ENCODE data around the gene CEP83.

The CEP83 gene

DNA sequence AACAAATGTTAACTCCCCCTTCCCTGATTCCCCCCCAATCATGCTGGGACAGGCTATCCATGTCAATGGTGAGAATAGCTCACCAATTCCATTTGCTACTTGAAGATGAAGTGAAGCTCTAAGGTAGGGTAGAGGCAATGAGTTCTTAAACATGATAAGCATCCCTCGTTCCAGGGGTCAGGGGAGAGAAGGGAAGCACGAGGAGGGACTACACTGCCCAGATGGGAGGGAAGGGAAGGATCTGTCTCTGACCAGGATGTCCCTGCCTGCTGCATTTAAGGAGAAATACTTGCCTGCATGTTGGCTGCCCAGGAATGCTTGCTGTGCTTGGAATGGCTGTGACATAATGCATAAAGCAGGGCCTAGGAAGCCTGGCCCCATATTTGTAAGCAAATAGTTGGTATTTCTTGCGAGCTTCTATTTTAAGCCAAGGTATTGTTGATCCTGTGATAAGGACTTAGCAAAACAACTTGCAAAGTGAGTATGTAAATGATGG is 155.1 kb downstream of the CEP83 start:
- DNase-seq, result no peak

- DNase-seq, result no peak
Observed at GRCh38 chr12:94304012-94304411, 155.7 kb downstream of the CEP83 start.

DNA sequence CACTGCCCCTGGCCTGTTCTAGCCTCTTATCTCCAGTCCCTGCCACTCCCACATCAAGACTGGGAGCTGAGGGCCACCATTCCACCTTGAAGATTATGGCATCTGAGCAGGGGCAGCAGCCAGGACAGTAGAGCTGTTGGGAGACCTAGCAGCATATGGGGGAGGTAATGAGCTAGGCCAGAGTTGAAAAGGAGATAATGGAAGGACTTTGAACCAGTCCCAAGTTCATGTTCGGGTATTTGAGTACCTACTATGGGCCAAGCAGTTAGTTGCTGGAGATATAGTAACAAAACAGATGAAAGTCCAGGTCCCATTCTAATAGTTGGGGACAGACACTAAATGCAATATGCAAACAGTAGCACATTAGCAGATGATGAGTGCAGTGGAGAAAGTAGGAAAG is 159.8 kb downstream of the CEP83 start:
- no peak for DNase-seq

GRCh38 chr12:94297876-94298505 is 161.7 kb downstream of the CEP83 start:
- DNase-seq, result no peak

GRCh38 chr12:94297096-94297699 is 162.5 kb downstream of the CEP83 start:
- no peak for DNase-seq

DNA sequence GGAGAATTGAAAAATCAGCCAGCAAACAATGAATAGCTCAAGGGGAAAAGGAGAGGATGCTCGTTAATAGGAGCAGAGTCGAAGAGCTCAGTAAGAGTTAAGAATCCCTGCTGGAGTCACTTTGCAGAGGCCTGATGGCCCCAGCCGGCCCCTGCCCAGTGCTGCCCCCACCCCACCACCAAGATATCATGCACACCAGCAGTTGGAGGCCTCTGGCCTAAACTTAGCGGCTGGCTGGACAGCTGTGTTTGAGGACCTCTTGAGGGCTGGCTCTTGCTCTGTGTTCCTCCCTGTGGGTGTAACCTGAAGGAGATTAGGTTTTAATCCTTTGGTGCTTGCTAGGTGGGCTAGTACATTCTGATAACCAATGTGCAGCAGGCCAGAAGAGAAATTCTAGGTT is 169.3 kb downstream of the CEP83 start:
- peak; percentile 45 for DNase-seq

DNA sequence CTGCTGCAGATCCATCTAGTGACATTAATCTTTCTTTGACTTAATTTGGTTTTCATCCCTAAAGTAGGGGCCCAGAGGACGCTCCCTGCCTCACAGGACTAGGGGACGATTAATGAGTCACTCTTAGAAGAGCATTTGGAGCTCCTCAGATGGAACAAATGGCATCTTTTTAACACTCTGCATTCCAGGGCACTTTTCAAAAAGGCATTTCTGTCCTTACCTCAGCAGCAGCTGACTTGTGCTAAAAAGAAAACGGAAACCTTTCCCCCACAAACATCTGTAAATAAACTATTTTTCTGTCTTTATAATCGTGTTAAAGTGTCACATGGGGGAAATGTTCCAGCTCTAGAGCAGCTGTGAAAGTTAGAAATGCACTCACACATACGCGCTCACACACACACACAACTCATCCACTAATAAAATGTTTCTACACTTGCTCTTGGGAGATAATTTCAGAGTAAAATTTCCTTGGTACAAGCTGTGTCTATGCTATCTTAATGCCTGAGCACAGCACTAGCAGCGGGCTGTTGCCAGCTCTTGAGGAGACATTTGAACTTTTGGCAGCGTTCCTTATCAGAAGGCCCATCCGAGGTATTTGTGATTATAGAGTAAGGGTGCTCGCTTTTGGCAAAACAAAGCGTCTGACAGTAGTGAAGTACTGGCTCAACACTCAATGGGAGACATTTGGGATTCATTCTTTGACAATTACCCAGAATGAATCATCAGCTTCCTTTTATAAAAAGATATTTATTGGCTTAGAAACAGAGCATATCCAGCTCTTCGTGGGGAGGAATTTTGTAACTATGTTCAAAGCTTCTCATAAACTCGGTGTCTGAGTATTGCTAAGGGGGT is 170.0 kb downstream of the CEP83 start:
- DNase-seq, result peak; percentile 37

GRCh38 chr12:94287245-94287628 is 172.4 kb downstream of the CEP83 start:
- no peak for DNase-seq

DNA sequence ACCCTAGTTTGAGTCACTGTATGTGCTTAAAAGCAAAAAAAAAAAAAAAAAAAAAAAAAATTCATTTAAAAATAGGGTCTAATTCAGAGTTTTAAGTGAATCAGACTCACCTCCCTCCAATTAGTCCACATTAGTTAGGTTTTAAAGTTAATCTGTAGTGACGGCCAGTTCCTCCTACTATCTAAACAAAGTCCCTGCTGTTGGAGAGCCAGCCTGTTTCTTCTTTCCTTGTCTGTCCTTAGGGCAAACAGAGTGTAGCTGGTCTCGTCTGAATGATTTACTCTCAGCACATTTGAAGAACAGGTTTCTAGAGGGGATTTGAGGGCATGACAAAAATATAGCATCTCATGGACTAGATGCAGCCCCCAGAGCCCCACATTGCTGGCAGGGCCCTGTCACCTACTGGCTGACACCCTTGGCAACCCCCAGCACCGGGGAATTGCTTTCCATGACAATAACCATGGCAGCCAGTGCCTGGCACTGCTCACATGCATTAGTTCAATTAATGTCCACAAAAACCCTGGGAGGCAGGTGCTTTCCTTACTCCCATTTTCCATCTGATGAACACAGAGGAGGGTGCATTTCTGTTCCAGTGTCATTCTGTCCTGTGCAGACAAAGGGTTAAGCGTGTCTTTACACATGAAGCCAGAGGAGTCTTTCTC is 173.0 kb downstream of the CEP83 start:
- DNase-seq, result no peak

DNA sequence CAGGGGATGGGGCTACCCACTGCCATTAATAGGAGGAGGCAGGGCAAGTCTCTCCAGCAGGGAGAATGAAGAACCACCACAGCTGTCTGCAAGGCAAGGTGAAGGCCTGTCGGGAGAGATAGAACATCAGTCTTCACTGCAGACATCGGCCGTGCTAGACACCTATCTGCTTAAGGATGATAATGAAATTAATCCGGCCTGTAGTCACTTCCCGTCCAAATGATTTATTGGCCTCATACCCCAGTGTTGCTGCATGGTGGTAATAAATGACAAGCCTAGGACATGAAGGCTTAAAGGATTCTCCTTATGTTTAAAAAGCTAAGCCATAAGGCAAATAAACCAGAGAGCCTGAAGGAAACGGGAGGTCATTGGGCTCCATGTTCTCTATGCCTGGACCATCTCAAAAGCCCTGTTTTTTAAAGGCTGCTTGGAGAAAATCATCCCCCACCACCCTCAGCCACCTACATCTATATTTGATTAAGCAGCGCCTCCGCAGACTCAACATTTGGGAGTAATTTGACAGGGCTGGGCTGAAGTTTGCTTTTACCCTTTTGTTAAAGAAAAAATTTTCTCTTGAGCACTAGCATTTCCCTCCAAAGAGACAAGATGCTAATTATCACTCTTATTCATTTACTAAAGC is 173.6 kb downstream of the CEP83 start:
- no peak for DNase-seq

- DNase-seq, result no peak
Observed at GRCh38 chr12:94284859-94285258, 174.8 kb downstream of the CEP83 start.

GRCh38 chr12:94284046-94284445 is 175.6 kb downstream of the CEP83 start:
- no peak for DNase-seq

DNA sequence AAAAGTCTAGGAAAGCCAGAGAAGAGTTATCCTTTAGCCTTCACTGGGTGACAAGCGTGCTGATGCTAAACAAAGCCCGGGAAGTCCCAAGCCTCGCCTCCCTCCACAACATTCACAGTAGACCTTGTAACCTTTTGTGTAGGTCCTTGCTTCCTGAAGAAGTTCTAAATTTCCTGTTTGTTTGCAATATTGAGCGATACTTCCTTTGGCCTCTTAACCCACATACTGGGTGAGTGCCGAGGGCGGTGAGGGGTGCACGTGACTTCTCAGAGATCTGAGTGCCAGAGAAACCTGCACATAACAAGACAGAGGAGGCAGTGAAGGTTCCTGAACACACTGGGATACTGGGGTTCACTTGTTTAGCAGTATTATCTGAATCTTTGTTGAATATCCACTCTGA is 177.0 kb downstream of the CEP83 start:
- DNase-seq, result no peak

DNA sequence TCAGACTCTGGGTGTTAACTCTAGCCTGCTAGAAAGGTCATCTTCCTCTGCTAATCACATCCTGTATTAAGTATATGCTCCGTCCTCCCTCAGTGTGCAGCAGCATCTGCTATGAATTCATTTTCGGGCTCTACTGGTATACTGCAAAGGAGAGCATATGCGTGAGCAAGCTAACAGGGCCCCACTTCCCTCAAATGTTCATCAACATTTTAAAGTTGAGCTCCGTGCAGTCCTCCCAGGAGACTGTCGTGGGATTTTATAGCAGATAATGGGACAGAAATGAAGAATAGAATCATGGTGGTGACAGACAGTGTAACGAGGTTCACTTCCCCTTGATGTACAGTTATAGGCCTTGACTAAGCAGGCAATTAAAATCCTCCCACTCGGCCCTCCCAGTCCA is 179.6 kb downstream of the CEP83 start:
- DNase-seq, result no peak

DNA sequence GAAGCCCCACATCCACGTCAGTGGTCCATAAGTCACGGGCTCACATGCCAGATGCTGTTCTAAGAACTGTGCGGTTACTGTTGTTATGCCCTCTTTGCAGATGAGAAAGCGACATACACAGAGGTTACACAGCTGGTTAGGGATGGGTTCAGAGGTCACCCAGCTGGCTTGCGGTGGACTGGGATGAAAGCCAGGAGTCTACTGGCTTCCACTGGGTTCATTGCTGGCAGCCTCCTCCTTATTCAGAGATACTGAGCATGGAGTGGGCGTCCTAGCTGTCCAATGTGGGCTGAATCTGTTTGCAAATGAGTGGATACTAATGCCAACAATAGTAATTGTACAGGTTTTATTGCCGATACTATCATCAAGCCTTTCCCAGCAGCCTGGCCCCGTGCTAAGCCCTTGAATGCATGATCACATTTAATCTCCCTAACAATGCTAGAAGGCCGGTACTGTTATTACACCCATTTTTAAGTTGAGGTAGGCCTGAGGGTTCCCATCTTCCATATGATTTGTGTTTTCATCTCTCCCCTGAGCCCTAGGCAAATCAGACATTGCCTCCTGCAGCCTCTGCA is 182.2 kb downstream of the CEP83 start:
- DNase-seq, result no peak

- DNase-seq, result no peak
Observed at GRCh38 chr12:94276725-94277124, 182.9 kb downstream of the CEP83 start.

GRCh38 chr12:94273272-94273671 is 186.4 kb downstream of the CEP83 start:
- no peak for DNase-seq

DNA sequence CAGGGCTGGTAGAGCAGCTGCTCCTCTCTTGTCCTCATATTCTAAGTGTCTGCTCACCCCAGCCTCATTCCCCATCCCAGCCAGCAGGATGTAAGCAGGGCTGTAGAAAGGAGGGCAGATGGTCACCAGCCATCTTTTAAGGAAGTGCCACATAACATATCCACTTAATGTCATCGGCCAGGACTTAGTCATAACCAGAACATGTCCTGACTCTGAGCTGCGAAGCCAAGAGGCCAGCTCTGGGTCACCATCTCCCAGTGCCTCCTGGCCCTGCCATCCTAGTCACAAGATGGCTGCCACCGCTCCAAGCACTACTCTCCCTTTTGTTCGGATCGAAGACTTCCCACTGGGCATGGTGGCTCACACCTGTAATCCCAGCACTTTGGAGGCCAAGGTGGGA is 187.4 kb downstream of the CEP83 start:
- DNase-seq, result no peak

DNA sequence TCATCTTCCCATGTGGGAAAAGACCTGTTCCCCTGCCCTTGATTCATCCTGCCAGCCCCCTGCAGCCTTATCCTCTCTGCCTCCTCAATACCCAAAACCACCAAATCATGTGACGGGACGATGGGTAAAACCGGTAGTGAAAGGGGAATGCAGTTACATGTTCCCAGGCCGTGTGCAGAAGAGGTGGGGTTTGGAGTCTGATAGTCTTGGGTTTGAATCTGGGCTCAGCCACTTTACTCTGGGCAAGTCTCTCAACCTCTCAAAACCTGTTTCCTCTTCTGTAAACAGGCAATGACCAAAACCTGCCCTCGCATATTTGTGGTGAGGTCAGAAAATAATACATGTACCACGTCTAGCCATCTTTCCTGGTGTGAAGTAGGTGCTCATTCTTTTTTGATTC is 188.3 kb downstream of the CEP83 start:
- no peak for DNase-seq

DNA sequence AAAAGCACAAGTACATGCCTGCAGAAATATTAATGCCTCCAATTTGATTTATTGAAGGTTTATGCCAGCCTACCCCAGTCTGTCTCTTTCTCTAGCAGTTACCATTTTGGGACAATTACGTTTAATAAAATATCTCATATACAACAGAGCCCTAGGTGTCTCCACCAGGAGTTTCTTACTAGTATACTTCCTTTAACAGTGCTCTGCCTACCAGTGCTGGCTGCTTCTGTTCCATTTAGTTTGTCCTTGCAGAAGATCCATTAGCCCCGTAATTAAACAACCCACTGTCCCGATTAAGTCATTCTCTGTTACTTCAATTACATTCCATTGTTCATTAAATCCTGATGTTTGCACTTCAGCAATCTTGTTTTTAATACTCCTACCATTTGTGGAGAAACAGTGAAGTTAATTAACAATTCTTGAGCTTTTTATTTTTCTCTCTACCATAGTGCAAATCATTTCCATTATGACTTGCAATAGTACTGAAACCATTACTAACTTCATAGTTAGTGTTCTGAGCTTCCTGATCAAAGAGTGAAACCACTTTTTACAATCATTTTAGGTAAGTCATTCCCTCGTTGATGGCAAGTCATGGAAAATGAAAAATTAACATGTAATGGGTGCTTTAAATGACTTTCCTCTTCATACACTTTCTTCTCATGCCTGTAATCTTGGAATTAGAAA is 190.2 kb downstream of the CEP83 start:
- no peak for DNase-seq

GRCh38 chr12:94267921-94268471 is 191.7 kb downstream of the CEP83 start:
- no peak for DNase-seq

DNA sequence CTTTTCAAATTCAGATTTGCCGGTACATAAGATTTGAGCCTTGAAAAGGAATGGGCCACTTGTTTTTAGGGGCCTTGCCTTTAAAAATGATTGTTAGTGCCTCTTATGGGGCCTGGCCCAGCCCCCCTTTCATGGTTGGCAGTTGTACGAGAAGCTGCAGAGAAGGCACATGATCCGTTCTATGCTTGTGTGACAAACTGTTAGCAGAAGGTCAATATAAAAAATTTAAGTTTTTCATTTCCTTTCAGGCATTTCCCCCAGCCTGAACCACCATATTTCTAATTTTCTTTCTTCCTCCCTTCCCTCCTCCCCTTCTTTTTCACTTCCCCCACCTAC is 192.2 kb downstream of the CEP83 start:
- peak; percentile 64 for DNase-seq

Measured in femur (tissue), 1 donor.